Adipocyte (in vitro differentiated cells): Measurements from ENCODE around the gene MDC1.

ENCODE experiments used
- DNase-seq: peaks from one replicate; pipeline ENCODE4 v3.0.0-alpha.2; 2015; ENCODE audit warnings: low read depth
- H3K27me3 ChIP-seq: replicated peaks from 2 replicates; pipeline ENCODE4 v1.7.0; 2013; ENCODE audit warnings: mild to moderate bottlenecking, low read length, moderate library complexity; ENCODE audit not compliant: control insufficient read depth, insufficient read depth
- H3K36me3 ChIP-seq: 2 replicates; pipeline ENCODE4 v1.7.0; 2013; ENCODE audit warnings: low read length, mild to moderate bottlenecking, moderate library complexity; ENCODE audit not compliant: control insufficient read depth, insufficient read depth, severe bottlenecking
- H3K4me1 ChIP-seq: 2 replicates; pipeline ENCODE4 v1.7.0; 2013; ENCODE audit warnings: mild to moderate bottlenecking, low read length, moderate library complexity; ENCODE audit not compliant: control insufficient read depth, insufficient read depth
- H3K4me3 ChIP-seq: 2 replicates; pipeline ENCODE4 v1.7.0; 2013; ENCODE audit warnings: mild to moderate bottlenecking, low read length, moderate library complexity
- H3K9ac ChIP-seq: 2 replicates; pipeline ENCODE4 v1.7.0; 2013; ENCODE audit warnings: mild to moderate bottlenecking, low read length, moderate library complexity
- H3K9me3 ChIP-seq: 2 replicates; pipeline ENCODE4 v1.7.0; 2013; ENCODE audit warnings: mild to moderate bottlenecking, low read length, moderate library complexity; ENCODE audit not compliant: control insufficient read depth

Gene MDC1

GRCh38 chr6:30687659-30688431, 29.2 kb downstream of the MDC1 start:
- peak overlapping the region; percentile 97 for H3K4me3 ChIP-seq
- peaks cover 33% of the 10 kb centered on the region for H3K4me1 ChIP-seq
- H3K36me3 ChIP-seq, result no peaks in the 10 kb centered on the region
- H3K27me3 ChIP-seq, result no peaks in the 10 kb centered on the region
- peak; percentile 77 for DNase-seq
- H3K9ac ChIP-seq, result peak overlapping the region; percentile 94
- H3K9me3 ChIP-seq, result no peaks in the 10 kb centered on the region

DNA sequence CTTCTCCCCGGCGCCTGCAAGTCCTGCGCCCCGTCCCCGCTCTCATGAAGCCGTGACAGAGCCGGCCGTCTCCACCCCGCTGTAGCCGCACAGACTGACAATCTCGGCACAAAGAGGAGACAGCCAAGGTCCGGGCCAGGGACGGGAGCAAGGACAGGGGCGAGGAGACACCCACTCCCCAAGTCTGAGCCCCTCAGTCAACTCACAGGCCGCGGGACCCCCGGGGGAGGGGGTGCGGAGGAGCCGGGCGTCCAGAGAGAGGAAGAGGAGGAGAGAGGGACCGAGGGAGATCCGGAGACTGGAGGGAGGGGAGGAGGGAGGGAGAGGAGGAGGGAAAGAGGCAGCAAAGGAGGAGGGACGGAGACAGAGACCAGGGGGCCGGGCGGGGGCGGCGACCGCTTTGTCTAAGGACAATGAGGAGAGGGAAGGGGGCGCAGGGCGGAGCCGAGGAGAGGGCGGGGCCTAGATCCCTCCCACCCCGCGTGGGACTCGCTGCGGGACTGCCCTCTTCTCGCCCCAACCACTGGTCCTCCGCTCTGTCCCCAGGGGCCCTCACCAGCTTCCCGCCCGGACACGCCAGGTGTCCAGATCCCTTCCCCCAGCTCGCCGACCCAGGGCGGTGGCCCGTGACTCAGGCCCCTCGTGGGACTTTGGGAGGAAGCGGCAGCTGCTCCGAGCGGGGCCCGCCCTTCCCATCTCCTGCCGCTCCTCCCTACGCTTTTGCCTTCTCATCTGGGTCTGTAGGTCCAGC, 30.0 kb downstream of the MDC1 start:
- H3K9ac ChIP-seq, result peak overlapping the region; percentile 94
- no peaks in the 10 kb centered on the region for H3K27me3 ChIP-seq
- peak; percentile 96 for DNase-seq
- H3K36me3 ChIP-seq, result no peaks in the 10 kb centered on the region
- peaks cover 41% of the 10 kb centered on the region for H3K4me1 ChIP-seq
- peak overlapping the region; percentile 97 for H3K4me3 ChIP-seq
- no peaks in the 10 kb centered on the region for H3K9me3 ChIP-seq

- Histone ChIP-seq H3K9me3 (no peaks in the 10 kb centered on the region), H3K4me3 (peak within 1 kb of the TSS; percentile 97), H3K9ac (peak within 1 kb of the TSS; percentile 94), H3K36me3 (peaks cover under 1% of the 10 kb centered on the region), H3K4me1 (peaks cover 45% of the 10 kb centered on the region), H3K27me3 (no peaks in the 10 kb centered on the region)
- peak; percentile 89 for DNase-seq
These were observed 30.8 kb downstream of the MDC1 start, which contains the start of gene PPP1R18 for GRCh38 chr6:30686009-30686907. PPP1R18 (minus strand) TSS chr6:30686645; CDS start chr6:30686018, 627 bp downstream.

DNA sequence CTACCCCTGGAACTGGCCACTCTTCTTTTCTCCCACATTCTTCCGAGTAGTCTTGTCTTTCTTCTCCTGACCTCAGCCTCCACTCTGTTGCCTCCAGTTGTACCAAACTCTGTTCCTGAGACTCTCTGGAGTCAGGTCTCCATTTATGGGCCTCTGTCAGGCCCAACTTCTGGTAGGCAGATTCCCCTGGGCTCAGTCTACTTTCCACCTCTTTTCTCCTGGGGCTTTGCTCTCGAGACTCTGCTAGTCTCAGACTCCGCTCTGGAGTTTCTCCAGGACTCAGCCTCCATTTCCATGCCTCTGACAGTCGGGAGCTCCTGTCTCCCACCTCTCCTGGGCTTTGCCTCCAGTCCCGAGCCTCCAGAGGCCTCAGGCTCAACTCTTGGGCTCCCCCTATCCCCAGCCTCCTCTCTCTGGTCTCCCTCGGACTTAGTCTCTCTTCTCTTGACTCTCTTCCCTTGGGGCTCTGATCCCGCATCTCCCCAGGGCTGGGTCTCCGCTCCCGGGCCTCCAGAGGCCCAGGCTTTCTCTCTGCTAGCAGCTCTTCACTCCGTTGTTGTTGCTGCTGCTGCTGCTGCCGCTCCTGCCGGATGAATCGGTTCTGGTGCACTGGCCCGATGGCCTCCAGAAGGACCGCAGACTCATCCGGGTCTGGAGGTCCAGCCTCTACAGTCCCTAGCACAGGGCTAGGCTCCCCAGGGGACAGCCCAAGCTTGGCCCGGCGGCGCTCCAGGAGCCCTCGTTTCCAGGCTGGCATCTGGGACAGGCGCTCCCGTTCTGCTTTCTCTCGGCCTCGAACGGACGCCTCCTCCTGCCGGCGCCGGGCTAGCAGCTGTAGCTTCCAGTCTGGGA, 31.7 kb downstream of the MDC1 start:
- DNase-seq, result peak; percentile 57
- Histone ChIP-seq H3K9me3 (no peaks in the 10 kb centered on the region), H3K4me3 (peak overlapping the region; percentile 97), H3K4me1 (peaks cover 49% of the 10 kb centered on the region), H3K27me3 (no peaks in the 10 kb centered on the region), H3K36me3 (peaks cover 8% of the 10 kb centered on the region), H3K9ac (peak overlapping the region; percentile 94)

DNA sequence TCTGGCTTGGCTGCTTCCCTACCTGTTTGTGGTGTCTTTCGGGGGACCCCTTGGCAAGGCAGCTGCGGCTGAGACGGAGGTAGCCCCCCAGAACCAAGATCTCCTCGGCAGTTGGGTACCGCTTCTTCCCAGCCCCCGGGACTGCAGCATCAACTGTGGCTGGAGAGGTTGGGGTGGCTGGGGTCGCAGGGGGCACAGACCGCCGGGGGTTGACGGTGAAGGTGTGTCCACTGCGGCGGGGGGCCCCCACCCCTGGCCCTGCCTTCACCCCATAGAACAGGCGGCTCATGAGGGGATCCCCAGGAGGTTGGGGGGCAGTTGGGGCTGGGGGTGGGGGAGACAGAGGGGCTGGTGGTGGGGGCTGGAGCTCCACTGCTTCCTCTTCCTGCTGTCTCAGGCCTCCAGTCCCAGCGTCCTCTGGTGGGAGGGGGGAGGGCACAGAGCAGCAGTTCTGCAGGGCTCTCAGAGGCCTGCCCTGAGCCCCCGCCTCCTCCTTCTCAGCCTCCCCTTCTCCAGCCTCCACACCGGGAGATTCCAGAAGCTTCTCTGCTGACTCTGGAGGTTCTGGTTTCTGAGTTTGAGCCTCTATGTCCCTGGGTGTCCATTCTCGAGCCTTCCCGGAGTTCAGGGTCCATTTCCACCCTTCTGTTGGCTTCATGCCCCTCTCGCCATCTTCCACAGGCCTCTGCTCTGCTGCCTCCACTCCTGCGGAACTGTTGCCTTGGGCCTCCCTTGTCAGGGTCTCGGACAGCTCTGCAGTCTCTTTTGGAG, 32.5 kb downstream of the MDC1 start:
- peak; percentile 41 for DNase-seq
- Histone ChIP-seq H3K27me3 (no peaks in the 10 kb centered on the region), H3K9me3 (no peaks in the 10 kb centered on the region), H3K36me3 (peaks cover 14% of the 10 kb centered on the region), H3K4me1 (peaks cover 57% of the 10 kb centered on the region), H3K4me3 (peak overlapping the region; percentile 97), H3K9ac (peak overlapping the region; percentile 94)

DNA sequence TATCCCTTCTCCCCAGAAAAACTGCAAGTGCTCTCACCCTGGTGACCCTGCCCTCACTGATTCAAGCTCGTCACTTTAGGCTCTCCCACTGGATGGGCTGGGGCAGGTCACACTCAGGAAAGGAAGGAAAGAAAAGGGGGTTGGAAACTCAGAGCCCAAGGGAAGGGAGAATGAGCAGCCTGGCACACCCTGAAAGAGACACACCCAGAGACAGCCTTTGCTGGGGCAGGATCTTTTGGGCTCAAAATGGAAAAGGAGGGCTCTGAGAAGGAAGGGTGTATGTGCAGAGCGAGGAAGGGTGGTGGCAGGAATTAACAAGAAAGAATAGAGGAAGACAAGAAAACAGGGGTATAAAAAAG, 33.1 kb downstream of the MDC1 start:
- H3K9ac ChIP-seq, result peak overlapping the region; percentile 94
- no peaks in the 10 kb centered on the region for H3K9me3 ChIP-seq
- peak; percentile 22 for DNase-seq
- peak overlapping the region; percentile 97 for H3K4me3 ChIP-seq
- H3K4me1 ChIP-seq, result peaks cover 59% of the 10 kb centered on the region
- no peaks in the 10 kb centered on the region for H3K27me3 ChIP-seq
- peaks cover 16% of the 10 kb centered on the region for H3K36me3 ChIP-seq

DNA sequence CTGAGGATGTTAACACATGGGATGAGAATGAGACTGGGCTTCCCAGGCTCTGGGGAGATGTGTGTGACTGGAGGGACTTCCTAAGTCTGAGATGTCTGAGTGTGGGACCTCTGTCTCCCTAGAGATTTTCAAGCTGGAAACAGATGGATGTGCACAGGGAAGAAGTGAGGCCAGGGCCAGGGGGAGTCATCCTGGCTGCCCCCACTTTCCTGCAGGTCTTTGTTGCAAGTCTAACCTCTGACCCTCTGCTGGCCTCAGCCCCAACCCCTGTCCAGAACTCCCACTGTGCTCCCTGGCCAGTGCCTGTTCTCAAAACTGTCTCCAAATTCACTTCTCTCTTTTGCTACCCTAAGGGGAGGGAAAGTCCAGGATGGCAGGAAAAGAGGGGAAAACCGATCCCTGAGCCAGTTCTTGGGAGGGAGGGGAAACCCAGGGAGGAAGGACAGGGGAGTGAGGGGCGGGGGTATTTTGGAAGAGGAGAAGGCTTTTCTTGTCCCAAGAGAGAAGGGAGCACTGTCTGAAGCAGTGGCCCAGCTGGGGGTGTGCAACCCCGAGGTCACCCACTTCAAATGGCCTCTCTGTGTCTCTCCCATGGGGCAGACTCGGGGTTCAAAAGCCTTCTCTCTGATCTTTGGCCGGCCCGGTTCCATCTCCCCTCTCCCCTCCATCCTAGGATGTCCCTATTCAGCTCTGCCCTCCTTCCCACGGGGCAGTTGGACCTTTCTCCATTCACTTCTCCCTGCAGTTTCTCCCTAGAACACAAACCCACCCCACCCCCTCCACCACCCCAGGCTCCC, 33.7 kb downstream of the MDC1 start:
- Histone ChIP-seq H3K36me3 (peaks cover 21% of the 10 kb centered on the region), H3K9me3 (no peaks in the 10 kb centered on the region), H3K27me3 (no peaks in the 10 kb centered on the region), H3K4me1 (peaks cover 61% of the 10 kb centered on the region), H3K4me3 (peak overlapping the region; percentile 97), H3K9ac (peak overlapping the region; percentile 94)
- peak; percentile 18 for DNase-seq

DNA sequence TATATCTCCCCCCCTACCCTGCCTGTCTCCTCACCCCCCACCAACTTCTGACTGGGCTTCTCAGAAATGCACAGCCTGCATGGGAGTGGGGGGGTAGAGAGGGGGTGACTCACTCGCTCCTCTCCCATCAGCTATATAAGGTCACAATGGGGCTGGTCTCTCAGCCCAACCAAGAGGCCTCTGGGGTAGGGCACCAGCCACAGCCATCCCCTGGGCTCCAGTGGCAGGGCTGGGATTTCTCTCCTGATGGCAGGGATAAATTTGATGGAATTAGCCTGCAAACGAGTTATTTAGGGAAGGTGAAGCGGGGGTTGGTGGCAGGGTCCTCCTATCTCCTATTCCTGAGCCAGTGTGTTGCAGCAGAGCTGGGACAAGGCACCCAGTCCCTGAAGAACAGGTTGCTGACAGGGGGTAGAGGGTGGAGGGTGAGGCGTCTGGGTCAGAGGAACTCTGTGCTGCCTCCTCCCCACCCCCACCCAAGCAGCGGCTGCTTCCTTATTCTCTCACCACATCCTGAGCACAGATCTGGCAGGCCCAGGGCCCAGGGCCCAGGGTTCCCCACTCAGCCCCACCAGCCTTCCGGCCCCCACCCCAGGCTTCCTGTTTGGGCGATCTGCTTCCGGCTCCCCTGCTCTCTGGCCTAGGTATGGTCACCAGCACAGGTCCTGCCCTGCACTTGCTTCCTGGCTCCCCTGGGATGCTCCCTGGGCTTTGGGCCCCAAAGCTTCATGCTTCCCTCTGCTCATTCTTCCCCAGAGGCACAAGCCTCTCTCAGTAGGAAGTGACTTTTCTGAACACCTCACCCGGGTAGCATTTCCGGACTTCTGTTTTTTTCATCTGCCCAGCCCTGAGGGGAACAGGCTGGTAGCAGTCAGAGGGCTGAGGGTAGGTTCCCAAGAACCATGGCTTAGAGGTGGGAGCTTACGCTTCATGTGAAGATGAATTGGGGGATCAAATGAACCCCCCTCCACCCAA, 34.7 kb downstream of the MDC1 start:
- no peaks in the 10 kb centered on the region for H3K9me3 ChIP-seq
- H3K27me3 ChIP-seq, result no peaks in the 10 kb centered on the region
- peaks cover 56% of the 10 kb centered on the region for H3K4me1 ChIP-seq
- peaks cover 29% of the 10 kb centered on the region for H3K36me3 ChIP-seq
- H3K4me3 ChIP-seq, result peak overlapping the region; percentile 97
- H3K9ac ChIP-seq, result peak overlapping the region; percentile 94
- peak; percentile 89 for DNase-seq

DNA sequence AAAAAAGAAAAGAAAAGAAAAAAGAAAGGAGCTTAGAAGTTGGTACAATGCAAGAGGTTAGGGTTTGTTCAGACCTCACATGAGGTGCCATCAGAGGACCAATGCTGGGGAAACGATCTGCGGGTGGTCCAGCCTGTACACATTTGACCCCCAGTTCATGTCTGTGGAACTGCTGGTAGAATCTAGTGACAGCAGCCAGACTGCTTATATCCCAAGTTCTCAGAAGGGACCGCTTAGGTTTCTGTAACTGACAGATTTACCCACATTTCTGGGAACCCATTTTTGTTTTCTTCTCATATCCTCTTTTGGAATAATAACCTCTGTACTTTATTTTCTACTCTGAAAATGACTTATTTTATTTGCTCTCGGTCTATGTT, 35.3 kb downstream of the MDC1 start:
- H3K27me3 ChIP-seq, result no peaks in the 10 kb centered on the region
- DNase-seq, result no peak
- no peaks in the 10 kb centered on the region for H3K9me3 ChIP-seq
- H3K4me1 ChIP-seq, result peaks cover 61% of the 10 kb centered on the region
- H3K4me3 ChIP-seq, result peak overlapping the region; percentile 97
- H3K9ac ChIP-seq, result peak overlapping the region; percentile 94
- H3K36me3 ChIP-seq, result peaks cover 36% of the 10 kb centered on the region
